Measurements from ENCODE around the gene ADIRF.

GRCh38 chr10:86941991-86942421 lies 26.3 kb upstream of the ADIRF start:
- no peak for TF ChIP-seq SMAD1 (IDR thresholded peaks at IDR 0.05; ENCODE audit: low read depth, low read length, partially characterized antibody)
- TF ChIP-seq ZNF696 (CRISPR knock-in tag; conservative IDR thresholded peaks at IDR 0.05), result no peak
- no peak for TF ChIP-seq ELF4 (CRISPR knock-in tag; IDR thresholded peaks at IDR 0.05)
- no peak for TF ChIP-seq PURB (CRISPR knock-in tag; IDR thresholded peaks at IDR 0.05; ENCODE audit: low read depth)
- TF ChIP-seq TAF7 (tag; IDR thresholded peaks at IDR 0.05), result no peak
- TF ChIP-seq E2F1 (CRISPR knock-in tag; IDR thresholded peaks at IDR 0.05), result no peak
- no peak for TF ChIP-seq U2AF2 (optimal IDR thresholded peaks at IDR 0.05; ENCODE audit: low read depth, low read length)
- TF ChIP-seq ZC3H11A (IDR thresholded peaks at IDR 0.05; ENCODE audit: low read depth, low read length), result no peak
- TF ChIP-seq ZNF695 (CRISPR knock-in tag; IDR thresholded peaks at IDR 0.05), result no peak
- TF ChIP-seq GATAD2A (IDR thresholded peaks at IDR 0.05), result no peak
- no peak for TF ChIP-seq CTCF (IDR thresholded peaks at IDR 0.05 in 2 of 3, conservative IDR thresholded peaks at IDR 0.05 in 1 of 3; ENCODE audit: insufficient read depth in 2 of 3, low read depth in 1 of 3, low read length in 3 of 3)
- TF ChIP-seq HDGF (IDR thresholded peaks at IDR 0.05), result no peak
- TF ChIP-seq SFPQ (IDR thresholded peaks at IDR 0.05; ENCODE audit: low read depth, low read length), result no peak
- TF ChIP-seq ZNF274 (IDR thresholded peaks at IDR 0.05; ENCODE audit: borderline replicate concordance, low read depth, low read length), result no peak

All from K562 (cell line).